Fibroblast of lung (primary cell): ENCODE data around the gene CD109.

Experiments
- EZH2 ChIP-seq: IDR thresholded peaks from 2 replicates; pipeline ENCODE4 v1.5.1; 2012; ENCODE audit warnings: low read length, control low read depth, mild to moderate bottlenecking; ENCODE audit errors: missing control alignments
- TF ChIP-seq, protein P1 (sequence below), 2 donors: IDR thresholded peaks in 1 of 2; conservative IDR thresholded peaks in 1 of 2; 1 replicate in 1 of 2; 2 replicates in 1 of 2; pipeline ENCODE4 v1.5.1; 2011 to 2012; ENCODE audit warnings: low read length in 2 of 2, control low read depth in 1 of 2, inconsistent platforms in 1 of 2, low read depth in 1 of 2, mild to moderate bottlenecking in 1 of 2

DNA sequence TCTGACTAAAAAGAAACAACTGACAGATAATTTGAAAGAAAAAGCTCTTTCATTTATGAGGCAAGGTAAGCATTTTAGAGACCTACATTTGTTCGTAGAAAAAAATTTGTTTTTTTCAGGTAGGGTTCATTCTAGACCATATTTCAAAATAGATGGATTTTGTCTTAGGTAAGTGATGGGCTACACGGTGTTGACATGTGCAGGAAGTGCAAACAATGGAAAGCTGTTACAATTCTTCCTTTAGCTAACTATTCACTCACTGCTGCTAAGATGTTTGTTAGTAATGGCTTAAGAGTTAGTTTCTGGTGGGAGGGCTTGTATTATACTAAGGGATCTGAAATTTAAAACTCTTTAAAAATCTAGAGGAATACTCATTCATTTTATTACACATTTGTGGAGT, 96.7 kb downstream of the CD109 start:
- TF ChIP-seq, protein P1, sequence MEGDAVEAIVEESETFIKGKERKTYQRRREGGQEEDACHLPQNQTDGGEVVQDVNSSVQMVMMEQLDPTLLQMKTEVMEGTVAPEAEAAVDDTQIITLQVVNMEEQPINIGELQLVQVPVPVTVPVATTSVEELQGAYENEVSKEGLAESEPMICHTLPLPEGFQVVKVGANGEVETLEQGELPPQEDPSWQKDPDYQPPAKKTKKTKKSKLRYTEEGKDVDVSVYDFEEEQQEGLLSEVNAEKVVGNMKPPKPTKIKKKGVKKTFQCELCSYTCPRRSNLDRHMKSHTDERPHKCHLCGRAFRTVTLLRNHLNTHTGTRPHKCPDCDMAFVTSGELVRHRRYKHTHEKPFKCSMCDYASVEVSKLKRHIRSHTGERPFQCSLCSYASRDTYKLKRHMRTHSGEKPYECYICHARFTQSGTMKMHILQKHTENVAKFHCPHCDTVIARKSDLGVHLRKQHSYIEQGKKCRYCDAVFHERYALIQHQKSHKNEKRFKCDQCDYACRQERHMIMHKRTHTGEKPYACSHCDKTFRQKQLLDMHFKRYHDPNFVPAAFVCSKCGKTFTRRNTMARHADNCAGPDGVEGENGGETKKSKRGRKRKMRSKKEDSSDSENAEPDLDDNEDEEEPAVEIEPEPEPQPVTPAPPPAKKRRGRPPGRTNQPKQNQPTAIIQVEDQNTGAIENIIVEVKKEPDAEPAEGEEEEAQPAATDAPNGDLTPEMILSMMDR (conservative IDR thresholded peaks at IDR 0.05 in 1 of 2, IDR thresholded peaks at IDR 0.05 in 1 of 2; ENCODE audit: low read depth in 1 of 2, low read length in 2 of 2): no peak
- TF ChIP-seq EZH2: no peak
